ENCODE measurements around the gene KLC1.

Gene KLC1

DNA sequence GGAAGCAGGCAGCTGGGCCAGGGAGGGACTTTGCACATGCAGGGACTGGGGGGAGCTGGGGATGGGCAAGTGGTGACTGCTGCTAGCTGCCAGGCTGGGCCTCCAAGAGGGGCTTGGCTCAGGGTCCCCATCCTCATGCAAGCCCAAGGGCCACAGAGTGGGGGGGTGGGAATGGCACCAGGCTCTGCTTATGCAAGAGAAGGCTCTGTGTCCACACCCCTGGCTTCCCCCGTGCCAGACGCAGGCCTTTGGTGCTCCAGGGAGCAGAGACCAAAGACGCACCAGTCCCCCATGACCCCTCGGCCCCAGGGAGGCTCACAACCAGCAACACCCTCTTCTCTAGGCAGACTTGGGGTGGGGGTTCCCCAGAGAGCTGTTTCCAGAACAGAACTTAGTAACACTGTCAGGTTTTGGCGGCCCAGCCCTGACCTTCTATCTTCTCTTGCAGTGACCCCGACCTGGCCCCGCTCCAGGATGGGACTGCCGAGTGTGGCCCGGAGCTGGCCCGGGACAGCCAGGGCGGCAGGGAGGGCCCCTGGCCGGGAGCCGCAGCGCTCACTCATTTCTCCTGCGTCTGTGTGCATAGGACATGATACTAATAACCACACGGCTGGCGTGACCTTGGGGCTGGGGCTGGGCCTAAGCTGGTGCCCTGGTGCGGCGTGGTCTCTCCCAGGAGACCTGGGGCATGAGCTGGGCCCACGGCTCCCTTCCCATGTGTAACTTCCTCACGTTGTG lies 71.9 kb downstream of the KLC1 start:
- H3K27ac ChIP-seq: no peak overlapping the region
- DNase-seq (ENCODE audit: low read depth, low spot score): no peak

DNA sequence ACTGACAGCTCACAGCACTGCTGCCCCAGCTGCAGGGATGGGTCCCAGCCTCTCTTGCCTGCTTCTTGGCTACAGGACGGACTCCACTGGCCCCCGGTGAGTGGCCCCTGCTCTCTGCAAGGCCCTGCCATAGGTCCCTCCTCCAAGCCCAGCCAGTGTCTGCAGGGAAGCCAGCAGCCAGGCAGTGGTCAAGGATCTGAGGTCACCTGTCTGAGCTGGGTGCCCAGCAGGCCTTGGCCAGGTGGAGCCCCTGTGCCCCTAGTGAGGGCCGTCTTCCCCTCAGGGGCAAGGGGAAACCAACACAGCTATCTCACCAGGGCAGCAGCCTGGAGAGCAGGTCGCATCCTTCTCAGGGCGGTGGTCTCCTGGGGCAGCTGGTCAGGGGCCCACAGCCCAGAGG lies 73.1 kb downstream of the KLC1 start:
- DNase-seq (ENCODE audit: low read depth, low spot score): no peak
- H3K27ac ChIP-seq: no peak overlapping the region

DNA sequence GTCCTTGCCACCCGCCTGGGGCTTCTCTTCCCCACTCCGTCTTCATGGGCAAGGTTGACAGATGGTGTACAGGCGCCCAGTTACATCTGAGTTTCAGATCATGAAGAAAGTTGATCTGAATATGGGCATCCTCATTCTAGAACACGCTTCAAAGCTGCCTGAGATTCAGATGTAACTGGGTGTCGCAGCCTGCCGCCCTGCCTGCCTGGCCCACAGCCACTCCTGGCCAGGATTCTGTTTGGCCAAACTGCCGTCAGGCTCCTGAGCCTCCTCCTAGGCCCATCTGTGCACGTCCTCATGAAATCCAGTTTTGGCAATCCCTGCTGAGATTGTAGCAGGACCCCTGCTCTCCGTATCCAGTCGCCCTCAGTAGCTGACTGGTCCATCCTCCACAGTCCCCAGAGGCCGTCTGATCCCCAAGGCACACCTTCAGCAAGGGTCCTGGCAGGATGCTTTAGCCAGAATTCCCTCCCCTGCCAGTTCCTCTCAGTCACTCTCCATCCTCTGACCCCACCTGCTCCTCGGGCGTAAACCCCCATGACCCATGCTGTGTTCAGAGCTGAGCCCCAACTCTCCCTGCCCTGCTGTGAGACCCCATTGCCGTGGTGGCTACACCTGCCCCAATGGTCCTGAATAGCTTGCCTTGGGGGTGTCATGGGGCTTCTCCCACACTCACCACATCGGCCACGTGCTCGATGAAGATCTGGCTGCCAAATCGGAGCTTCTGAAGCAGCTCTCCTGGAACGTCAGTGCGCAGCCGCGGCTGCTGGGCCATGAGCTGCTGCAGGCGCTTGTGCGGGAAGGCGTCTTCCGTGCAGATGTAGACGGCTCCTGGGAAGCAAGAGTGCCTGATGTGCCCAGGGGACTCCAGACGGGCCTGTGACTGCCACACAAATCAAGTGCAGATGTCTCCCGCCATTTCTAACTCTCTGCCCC lies 73.8 kb downstream of the KLC1 start:
- DNase-seq (ENCODE audit: low read depth, low spot score): no peak
- H3K27ac ChIP-seq: no peak overlapping the region

DNA sequence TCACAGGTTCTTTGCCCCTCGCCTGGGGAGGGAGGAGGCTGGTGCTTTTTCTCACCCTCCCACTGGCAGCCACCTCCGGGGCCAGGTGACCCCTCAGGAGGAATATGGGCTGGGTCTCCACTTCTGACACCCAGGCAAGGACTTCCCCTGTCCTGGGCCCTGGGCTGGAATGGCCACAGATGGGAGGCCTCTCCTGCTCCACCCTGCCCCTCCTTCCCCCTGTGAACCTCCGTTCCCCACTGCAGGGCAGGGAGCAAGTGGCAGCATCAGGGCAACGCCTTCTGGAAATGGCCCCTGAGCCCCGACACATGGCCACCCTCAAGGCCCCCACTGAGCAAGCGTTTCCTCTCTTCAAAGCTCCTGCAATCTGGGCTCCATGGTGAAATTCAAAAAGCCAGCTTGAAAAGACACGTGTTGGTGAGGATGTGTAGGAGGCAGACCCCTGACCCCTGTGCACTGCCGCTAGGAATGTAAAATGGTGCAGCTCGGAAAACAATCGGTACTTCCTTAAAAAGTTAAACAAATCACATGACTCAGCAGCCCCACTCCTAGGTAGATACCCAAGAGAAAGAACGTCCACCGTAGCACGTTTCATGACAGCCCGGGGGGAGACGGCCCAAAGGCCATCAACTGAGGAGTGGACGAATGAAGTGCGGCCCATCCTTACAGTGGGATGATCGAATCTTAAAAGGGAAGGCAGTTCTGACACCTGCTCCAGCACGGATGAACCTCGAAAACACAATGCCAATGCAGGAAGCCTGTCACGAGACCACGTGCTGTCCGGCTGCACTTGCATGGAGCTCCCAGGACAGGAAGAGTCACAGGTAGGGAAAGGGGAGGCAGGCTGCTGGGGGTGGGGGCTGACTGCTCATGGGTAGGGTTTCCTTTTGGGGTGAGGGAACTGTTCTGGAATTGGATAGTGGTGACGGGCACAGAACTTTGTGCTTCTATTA lies 74.7 kb downstream of the KLC1 start:
- H3K27ac ChIP-seq: peak overlapping the region; percentile 48
- no peak for DNase-seq (ENCODE audit: low read depth, low spot score)

DNA sequence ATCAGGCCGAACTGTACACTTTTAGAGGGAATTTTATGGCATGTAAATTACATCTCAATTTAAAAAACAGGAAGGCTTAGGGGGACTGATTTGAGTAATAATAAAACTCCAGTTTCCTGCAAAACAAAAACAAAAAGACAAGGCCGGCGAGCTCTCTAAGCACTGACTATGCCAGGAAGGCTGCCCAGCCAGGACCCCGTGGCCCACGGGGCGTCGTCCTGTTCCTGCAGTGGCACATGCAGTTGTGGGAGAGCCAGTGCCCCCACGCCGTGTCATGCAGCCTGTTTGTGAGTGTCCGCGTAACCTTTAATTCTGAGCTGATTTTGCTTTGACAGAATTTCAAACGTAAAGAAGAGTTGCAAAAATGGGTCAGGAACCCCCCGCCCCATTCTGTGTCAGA lies 75.7 kb downstream of the KLC1 start:
- no peak for DNase-seq (ENCODE audit: low read depth, low spot score)
- peak overlapping the region; percentile 48 for H3K27ac ChIP-seq

DNA sequence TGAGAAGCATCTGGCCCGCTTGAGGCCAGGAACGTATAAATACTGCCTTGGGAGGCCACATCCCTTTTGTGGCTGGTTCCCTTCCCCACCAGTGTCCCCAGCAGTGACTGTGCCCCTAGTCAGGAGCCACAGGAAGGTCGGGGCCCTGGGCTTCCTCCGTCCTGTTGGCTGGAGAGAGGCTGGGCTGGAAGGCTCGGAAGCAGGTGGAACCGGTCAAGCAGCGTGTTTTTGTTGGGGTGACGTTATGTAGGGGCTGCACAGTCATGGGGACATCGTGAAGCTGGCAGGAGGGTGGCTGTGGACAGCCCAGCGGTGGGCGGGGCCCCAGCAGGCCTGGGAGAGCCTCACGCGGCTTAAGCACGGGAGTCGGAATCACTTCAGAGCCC lies 76.1 kb downstream of the KLC1 start:
- DNase-seq (ENCODE audit: low read depth, low spot score): peak; percentile 8
- peak overlapping the region; percentile 48 for H3K27ac ChIP-seq

DNA sequence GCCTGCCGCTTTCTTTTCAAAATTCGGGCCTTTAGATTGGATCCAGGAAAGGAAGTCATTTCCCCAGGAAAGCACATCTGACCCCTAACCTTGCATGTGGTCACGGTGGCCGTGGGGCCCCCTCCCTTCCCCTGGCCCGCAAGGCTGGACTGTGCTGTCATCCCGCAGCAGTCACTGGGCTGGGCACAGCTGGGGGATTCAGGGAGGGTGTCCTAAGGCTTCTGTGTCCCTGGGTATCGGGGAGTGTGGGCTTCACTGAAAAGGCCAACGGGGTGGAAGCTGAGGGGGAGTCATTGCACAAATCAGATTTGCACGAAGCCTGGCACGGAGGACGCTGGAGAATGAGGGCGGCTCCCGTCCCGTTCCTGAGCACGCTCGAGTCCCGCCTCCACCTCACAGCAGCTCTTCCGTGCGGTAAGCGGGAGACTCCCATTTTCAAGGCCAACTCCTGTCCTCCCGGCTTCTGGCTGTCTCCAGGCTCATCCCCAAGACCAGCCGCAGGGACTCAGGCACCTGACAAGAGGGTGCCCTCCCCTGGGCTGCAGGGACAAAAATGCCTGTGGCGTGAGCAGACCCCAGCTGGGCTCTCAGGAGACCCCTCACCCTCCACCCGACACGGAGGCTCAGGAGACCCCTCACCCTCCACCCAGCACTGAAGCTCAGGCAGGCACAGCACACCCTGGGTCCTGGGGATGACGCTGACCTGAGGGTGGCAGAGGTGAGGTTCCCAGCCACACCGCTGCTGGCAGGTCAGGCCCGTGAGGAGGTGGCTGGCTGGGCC lies 76.7 kb downstream of the KLC1 start:
- peak overlapping the region; percentile 48 for H3K27ac ChIP-seq
- no peak for DNase-seq (ENCODE audit: low read depth, low spot score)

DNA sequence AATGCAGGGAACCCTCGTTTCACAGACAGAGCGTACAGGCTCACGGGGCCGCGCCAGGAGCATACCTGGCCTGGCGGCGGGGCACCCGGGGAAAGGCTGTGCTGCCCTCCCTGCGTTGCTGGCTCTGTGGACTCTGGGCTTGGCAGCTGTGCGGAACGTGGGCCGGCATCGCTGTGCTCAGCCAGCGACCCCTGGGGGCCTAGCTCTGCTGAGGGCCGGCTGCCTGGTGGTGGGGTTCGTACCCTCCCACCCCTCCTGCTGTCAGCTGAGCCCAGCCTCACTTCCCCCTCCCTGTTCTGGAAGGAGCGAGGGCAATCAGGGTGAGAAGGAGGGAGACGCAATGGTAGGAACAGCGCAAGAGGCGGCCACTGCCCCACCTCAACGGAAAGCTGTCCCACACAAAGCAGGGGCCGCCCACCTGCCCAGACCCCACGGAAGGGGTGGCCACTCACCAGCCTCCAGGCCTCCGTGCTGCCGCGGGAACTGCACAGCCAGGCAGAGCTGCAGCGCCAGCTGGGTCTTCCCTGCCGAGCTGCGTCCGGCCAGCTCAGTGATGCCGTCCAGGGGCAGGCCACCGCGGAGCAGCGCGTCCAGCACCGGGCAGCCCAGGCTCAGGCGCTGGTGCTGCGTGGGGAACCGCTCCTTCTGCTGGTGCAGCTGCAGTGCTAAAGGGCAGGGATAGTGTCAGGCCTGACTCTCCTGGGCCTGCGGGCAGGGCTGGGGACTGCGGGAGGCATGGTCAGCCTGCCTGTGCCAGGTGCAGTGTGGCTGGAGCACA lies 77.7 kb downstream of the KLC1 start:
- DNase-seq (ENCODE audit: low read depth, low spot score): no peak
- H3K27ac ChIP-seq: no peak overlapping the region

DNA sequence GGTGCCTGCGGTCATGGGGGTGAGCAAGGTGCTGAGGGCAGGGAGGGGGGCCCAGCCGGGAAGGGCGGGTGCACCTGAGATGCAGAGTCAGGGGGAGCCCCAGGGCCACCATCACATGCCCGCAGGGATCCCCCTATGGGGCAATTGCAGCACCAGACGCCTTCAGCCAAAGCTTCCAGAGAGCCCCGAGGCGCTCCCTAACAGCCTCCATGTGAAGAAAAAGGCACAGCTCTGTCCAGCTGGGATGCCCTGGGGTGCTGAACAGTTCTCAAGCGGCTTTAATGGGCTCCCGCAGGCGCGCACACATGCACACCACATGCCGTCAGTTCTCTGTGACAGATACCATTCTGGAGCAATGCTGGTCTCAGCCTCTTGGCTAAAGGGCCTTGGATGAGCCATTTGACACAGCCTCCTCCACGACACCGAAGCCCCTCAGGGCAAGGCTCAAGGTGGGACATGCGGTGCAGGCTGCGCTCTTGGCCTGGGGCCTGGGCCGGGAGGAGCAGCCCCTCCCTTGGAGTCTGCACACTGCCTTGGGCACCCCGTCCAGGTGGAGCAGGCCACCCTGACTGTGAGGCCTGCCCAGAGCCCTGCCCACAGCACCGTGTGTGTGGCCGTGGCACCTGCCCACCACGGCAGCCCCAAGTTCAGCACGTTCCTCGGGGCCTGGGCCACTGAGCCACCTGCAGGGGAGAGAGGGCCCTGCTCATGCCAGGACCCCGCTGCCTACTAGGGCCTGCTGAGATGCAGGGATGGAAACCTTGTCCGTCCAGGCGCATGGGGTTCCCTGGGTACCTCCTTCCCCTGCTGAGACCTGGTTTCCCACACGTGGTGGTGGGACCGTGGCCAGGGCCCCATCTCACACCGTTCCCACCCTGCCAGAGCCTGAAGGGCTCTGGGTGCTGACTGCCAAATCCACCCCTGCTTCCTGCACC lies 78.6 kb downstream of the KLC1 start:
- H3K27ac ChIP-seq: no peak overlapping the region
- no peak for DNase-seq (ENCODE audit: low read depth, low spot score)

DNA sequence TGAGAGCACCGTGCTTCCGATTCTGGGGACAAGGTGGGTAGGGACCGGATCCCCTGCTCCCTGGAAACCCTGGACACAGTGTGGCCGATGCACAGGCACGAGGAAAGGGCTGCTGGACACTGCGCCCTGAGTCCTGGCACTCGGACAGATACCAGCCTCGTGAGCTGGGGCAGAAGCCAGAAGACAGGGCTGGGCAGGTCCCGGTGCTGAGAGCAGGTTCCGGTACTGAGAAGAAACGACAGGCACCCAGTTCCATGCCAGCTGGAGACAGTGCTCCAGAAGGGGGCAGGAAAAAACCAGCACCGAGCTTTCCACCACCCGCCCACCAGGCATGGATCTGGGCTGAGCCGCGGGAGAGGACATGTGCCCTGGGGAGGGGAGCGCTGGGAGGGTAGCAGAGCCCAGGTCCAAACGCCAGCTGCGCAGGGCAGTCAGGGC lies 79.8 kb downstream of the KLC1 start:
- DNase-seq (ENCODE audit: low read depth, low spot score): no peak
- no peak overlapping the region for H3K27ac ChIP-seq

DNA sequence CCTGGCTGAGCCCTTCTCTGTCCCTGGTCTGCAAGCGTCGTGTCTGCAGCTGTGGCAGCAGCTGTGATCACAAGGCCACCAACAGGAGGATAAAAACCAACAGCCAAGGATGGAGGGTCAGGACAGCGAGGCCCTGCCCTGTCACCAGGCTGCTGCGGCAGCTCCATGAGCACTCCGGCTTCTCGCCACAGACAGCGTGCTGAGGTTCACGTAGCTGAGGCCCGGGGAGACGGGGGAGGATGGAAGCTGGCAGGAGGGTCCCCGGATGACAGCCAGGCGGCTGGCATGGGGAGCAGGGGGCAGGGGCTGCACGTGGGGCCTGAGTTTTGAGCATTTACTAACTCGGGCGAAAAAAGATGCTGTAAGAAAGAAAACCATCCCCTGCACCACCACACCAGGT lies 80.8 kb downstream of the KLC1 start:
- H3K27ac ChIP-seq: peak overlapping the region; percentile 93
- no peak for DNase-seq (ENCODE audit: low read depth, low spot score)

DNA sequence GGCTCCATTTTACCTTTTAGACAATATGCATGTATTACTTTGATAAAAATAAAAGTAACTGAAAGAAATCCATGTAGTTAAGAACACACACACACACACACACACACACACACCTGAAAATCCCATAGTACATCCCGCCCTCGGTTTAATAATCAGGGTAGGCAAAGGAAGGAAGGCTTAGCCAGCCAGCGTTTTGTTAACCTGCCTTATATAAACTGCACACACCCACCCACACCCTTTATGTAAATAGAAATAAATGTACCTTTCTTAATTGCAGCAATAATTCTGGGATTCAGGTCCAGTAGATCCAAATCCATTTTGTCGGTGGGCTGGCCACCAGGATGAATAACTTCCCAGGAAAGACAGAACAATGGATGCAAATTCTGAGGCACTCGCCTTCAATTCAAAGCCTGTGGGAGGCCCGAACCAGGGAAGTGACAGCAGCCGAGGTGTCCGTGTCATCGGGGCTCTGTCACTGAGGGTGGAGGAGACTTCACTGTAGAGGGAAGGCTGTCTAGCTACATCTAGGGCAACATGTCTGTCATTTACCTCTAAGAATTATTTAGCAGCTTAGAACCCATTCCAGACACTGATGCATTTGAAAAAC lies 81.9 kb downstream of the KLC1 start:
- H3K27ac ChIP-seq: peak overlapping the region; percentile 93
- no peak for DNase-seq (ENCODE audit: low read depth, low spot score)

DNA sequence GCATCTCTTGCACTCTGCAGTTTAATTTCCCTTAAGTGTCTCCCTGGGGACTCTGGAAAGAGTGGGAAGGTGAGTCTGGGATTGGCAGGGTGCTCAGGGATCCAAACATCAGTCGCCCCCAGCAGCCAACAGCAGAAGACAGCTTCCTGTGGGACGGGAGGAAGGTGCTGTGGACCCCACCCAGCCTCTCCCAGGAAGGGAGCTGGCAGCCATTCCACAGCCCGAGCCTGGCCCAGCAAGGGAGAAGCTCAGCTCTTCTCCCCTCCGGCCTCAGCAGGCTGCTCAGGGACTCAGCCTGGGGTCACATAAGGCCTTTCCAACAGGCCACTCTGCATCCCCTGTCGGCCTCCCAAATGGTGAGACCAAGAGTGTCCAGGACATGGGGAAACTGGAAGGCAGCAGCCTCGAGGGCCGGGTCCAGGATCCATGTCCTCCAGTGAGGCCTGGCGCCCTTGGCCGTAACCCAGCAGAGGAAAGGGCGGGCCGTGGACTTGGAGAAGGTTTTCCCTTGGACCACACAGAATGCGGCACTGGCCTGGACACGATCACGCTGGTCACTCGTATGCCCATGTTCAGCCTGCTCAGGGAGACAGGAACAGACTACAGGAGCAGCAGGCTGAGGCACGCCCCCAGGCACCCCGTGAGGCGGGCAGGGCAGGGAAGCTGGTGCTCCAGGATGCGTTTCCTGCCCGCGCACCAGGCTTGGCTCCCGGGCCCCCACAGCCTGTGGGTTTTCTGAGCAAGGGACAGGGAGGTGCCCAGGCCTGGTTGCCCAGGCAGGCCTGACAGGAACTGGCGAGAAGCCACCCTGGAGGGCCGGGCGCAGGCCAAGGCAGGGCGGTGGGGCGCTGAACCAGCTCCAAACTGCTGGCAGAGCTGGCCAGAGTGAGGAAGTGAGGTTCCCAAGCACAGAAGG lies 82.8 kb downstream of the KLC1 start:
- peak overlapping the region; percentile 93 for H3K27ac ChIP-seq
- peak; percentile 14 for DNase-seq (ENCODE audit: low read depth, low spot score)

DNA sequence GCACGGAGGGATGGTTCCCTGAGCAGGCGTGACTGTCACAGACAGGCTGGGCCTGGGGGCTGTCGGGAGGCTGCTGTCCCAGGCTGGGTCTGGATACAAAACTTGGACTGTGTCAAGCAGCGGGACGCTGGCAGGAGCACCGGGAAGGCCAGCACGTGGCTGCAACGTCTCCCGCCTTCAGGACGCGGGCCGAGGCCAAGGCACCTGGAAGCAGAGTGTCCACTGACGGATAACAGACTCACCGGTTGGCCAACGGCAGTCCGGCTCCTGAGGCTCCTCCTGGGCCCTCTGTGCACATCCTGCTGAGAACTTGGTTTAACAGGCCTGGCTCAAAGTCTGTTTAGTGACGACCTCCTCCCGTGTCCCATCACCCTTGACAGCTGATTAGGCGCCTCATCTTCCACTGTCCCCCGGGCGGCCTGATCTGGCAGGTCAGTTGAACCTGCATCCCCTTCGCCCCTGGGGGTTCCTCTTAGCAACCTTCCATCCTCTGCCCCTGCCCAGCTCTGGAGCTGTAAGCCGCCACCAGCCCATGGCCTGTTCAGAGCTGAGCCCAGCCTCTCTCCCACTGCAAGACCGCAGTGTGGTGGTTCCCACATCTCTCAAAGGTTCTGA lies 83.7 kb downstream of the KLC1 start:
- no peak for DNase-seq (ENCODE audit: low read depth, low spot score)
- peak overlapping the region; percentile 93 for H3K27ac ChIP-seq

DNA sequence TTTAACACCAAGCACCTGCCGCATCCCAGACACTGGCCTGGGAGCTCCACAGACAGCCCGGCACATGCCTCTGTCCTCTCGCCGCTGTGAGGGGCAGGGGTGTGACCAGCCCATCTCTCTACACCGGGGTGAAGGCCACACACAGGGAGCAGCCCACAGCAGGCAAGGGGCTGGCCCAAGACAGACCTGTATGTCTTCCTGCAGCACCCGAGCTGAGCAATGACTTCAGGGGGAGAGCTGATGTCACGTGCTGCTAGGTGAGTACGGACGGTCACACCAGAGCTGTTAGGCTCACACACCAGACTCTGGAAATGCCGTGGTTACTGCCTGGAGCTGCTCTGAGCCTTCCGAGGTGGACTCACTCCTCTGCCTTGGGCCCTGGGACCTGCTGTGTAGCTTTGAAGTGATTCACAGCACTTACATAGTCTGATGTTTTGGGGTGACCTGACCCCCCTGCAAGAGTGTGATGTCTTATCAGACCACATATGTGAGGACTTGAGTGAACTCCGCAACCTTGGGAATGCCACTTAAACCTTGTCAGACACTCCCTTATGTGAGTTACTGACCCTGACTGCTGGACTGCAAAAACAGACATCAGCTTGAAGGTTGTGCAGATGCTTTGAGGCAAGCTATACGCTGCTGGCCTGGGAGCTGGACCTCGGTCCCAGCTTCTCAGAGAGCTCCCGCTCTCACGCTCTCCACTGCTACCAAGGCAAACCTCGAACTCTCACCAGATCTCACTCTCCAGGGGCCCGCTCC lies 84.5 kb downstream of the KLC1 start:
- DNase-seq (ENCODE audit: low read depth, low spot score): no peak
- H3K27ac ChIP-seq: peak overlapping the region; percentile 93

Data from epithelial cell of prostate (primary cell).